Activated T-helper 1 cell treated with anti-CD3 and anti-CD28 coated beads, Interleukin-12 subunit alpha, Interleukin-12 subunit beta, Interleukin-2, Interleukin-4 antibody, amounts not matched to agents 30 ng/mL and 10 ng/mL and 1 ng/mL, durations not matched to agents 14 hours and 24 hours and 36 hours (primary cell): ENCODE measurements around the gene BMP8A. TPM values are rescaled to one million over a fixed set of nuclear protein-coding genes. Genes with fewer than 3 reads are reported as not detected.
"Not testable (repeated sequence)": the region's sequence is repeated elsewhere in the genome, so short reads cannot be mapped to it uniquely, and the experiment has no call there.

Source experiments
- DNase-seq: peaks from one replicate; pipeline ENCODE4 v3.0.0; 2021; ENCODE audit warnings: low spot score
- H3K27ac Mint-ChIP-seq: one replicate; pipeline ENCODE4 v1.8.0; 2021; ENCODE audit warnings: mild to moderate bottlenecking, mixed read lengths
- H3K27me3 Mint-ChIP-seq: one replicate; pipeline ENCODE4 v1.8.0; 2022; ENCODE audit warnings: mild to moderate bottlenecking, moderate library complexity, mixed read lengths; ENCODE audit not compliant: insufficient read depth
- H3K36me3 Mint-ChIP-seq: one replicate; pipeline ENCODE4 v1.8.0; 2021; ENCODE audit warnings: low read depth, mixed read lengths
- H3K4me1 Mint-ChIP-seq: one replicate; pipeline ENCODE4 v1.8.0; 2021; ENCODE audit warnings: low read depth, mixed read lengths
- H3K4me3 Mint-ChIP-seq: one replicate; pipeline ENCODE4 v1.8.0; 2021; ENCODE audit warnings: mild to moderate bottlenecking, moderate library complexity, mixed read lengths
- H3K9me3 Mint-ChIP-seq: one replicate; pipeline ENCODE4 v1.8.0; 2021; ENCODE audit warnings: mixed read lengths
- intact Hi-C: fragments of 100-400 bp; cut with micrococcal nuclease; formaldehyde crosslinking; loops from one replicate; pipeline ENCODE4 v1.15.1; 2024
- total RNA-seq: library from RNA; stranded (reverse); gene quantifications from 2 replicates; pipeline ENCODE4 v1.2.3, GENCODE V29; 2022

The BMP8A gene, protein sequence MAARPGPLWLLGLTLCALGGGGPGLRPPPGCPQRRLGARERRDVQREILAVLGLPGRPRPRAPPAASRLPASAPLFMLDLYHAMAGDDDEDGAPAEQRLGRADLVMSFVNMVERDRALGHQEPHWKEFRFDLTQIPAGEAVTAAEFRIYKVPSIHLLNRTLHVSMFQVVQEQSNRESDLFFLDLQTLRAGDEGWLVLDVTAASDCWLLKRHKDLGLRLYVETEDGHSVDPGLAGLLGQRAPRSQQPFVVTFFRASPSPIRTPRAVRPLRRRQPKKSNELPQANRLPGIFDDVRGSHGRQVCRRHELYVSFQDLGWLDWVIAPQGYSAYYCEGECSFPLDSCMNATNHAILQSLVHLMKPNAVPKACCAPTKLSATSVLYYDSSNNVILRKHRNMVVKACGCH
- total RNA-seq: not detected in 2 replicates

GRCh38 chr1:39491146-39491921, at the start of gene BMP8A:
TSS of gene BMP8A (plus strand) at chr1:39491636. CDS start at chr1:39491992, 356 bp downstream.
- intact Hi-C loops: loop anchor here (1.0 to 10.0 kb wide), 4 partner anchors 46 to 619 kb away; partner anchors contain the start of genes BMP8B and MYCBP
- Mint-ChIP-seq H3K27me3 (peaks cover 30% of the 10 kb centered on the region), H3K36me3 (peaks cover 5% of the 10 kb centered on the region), H3K4me1 (peaks cover 11% of the 10 kb centered on the region), H3K4me3 (peak within 1 kb of the TSS; percentile 75), H3K9me3 (no peaks in the 10 kb centered on the region), H3K27ac (no peak within 1 kb of the TSS)
- DNase-seq: peak; percentile 69

- H3K4me3 Mint-ChIP-seq: no peak overlapping the region
- H3K27ac Mint-ChIP-seq: no peak overlapping the region
- intact Hi-C loops: no loop called here
- no peaks in the 10 kb centered on the region for H3K9me3 Mint-ChIP-seq
- H3K36me3 Mint-ChIP-seq: peaks cover 47% of the 10 kb centered on the region
- no peak for DNase-seq
- H3K4me1 Mint-ChIP-seq: no peaks in the 10 kb centered on the region
- H3K27me3 Mint-ChIP-seq: no peaks in the 10 kb centered on the region
Measured at GRCh38 chr1:39441797-39442196, 49.6 kb upstream of the BMP8A start.

DNA sequence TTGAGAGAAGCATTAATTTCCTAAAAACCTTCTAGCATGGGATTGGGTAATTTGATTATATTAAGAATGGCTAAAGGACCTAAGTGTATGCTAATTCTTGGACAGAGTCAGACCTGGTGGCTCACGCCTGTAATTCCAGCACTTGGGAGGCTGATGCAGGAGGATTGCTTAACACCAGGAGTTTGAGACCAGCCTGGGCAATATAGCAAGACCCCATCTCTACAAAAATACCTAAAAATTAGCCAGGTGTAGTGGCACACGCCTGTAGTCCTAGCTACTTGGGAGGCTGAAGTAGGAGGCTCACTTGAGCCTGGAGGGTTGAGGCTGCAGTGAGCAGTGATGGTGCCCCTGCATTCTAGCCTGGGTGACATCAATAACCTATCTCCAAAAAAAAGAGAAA, 45.9 kb upstream of the BMP8A start:
- Mint-ChIP-seq H3K27ac (no peak overlapping the region), H3K9me3 (no peaks in the 10 kb centered on the region), H3K36me3 (peaks cover 49% of the 10 kb centered on the region), H3K4me3 (no peak overlapping the region), H3K27me3 (no peaks in the 10 kb centered on the region), H3K4me1 (no peaks in the 10 kb centered on the region)
- intact Hi-C loops: no loop called here
- no peak for DNase-seq

DNA sequence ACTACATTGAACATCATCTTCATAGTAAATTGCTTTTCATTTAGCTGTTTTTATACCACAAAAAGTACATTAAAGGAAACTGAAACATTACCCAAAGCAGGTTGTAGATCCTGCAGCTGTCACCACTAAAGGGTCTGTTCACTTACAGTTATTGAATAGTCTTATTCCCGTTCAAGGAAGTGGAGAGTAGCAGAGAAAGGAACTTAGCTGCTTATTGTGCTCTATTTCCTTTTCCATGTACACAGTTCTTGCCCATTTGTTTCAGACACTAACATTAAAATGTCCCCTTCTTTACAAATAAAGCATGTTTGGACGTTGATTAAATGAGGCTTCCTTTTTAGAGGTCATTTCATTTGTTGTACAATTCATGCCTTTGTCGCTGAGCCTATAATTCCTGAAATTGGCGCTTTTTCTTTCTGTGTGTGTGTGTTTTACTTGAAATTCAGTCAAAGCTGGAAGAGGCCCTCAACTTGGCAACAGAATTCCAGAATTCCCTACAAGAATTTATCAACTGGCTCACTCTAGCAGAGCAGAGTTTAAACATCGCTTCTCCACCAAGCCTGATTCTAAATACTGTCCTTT, 44.4 kb upstream of the BMP8A start:
- Mint-ChIP-seq H3K36me3 (peaks cover 52% of the 10 kb centered on the region), H3K9me3 (no peaks in the 10 kb centered on the region), H3K27ac (no peak overlapping the region)

GRCh38 chr1:39450041-39450440, 41.4 kb upstream of the BMP8A start:
- H3K4me1 Mint-ChIP-seq, H3K4me3 Mint-ChIP-seq, DNase-seq, H3K9me3 Mint-ChIP-seq, H3K27ac Mint-ChIP-seq, H3K27me3 Mint-ChIP-seq, intact Hi-C loops: not testable (repeated sequence)
- peaks cover 53% of the 10 kb centered on the region for H3K36me3 Mint-ChIP-seq

More for the DNA sequence above, 44.4 kb upstream of the BMP8A start:
- no peaks in the 10 kb centered on the region for H3K27me3 Mint-ChIP-seq
- no peak for DNase-seq
- intact Hi-C loops: no loop called here
- H3K4me3 Mint-ChIP-seq: no peak overlapping the region
- H3K4me1 Mint-ChIP-seq: peaks cover 5% of the 10 kb centered on the region

DNA sequence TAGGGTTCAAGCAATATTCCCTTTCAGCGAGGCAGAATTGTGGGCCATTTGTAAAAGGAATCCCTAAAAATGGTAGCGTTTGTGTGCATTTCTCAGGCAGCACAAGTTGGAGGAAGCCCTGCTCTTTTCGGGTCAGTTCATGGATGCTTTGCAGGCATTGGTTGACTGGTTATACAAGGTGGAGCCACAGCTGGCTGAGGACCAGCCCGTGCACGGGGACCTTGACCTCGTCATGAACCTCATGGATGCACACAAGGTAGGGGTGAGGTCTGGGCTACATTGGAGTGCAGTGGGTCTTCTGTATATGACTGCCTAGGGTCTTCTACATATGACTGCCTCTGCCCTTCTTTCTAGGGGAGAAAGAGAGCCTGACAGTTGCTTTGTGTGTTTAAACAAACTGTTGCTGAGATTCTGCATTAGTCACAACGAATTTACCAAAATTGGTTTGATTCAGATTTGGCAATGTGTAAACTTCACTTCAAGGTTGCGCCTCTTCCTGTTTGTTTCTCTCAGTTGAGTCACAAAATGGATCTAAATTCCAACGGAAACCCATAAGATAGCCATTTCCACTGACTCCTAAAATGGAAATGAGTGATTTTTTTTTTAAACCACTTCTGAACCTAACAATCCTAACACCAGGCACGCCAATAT, 40.4 kb upstream of the BMP8A start:
- H3K36me3 Mint-ChIP-seq: peaks cover 55% of the 10 kb centered on the region
- DNase-seq: no peak
- H3K27me3 Mint-ChIP-seq: no peaks in the 10 kb centered on the region
- H3K9me3 Mint-ChIP-seq: no peaks in the 10 kb centered on the region
- H3K4me1 Mint-ChIP-seq: peaks cover 5% of the 10 kb centered on the region
- H3K4me3 Mint-ChIP-seq: no peak overlapping the region
- H3K27ac Mint-ChIP-seq: no peak overlapping the region
- intact Hi-C loops: no loop called here

DNA sequence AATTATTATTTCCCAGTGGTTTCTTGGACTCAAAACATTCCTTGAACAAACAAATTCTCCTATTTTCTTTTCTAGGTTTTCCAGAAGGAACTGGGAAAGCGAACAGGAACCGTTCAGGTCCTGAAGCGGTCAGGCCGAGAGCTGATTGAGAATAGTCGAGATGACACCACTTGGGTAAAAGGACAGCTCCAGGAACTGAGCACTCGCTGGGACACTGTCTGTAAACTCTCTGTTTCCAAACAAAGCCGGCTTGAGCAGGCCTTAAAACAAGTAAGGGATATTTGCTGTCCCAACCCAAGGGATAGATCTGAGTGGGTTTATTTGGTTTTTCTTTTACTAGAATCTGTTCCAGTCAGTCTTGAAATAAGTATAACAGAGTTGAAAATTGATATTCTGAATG, 39.4 kb upstream of the BMP8A start:
- intact Hi-C loops: no loop called here
- Mint-ChIP-seq H3K4me1 (peaks cover 5% of the 10 kb centered on the region), H3K9me3 (no peaks in the 10 kb centered on the region), H3K27ac (no peak overlapping the region), H3K36me3 (peaks cover 61% of the 10 kb centered on the region), H3K27me3 (no peaks in the 10 kb centered on the region), H3K4me3 (no peak overlapping the region)
- DNase-seq: no peak

GRCh38 chr1:39452540-39452939, 38.9 kb upstream of the BMP8A start:
- Mint-ChIP-seq H3K9me3 (no peaks in the 10 kb centered on the region), H3K36me3 (peaks cover 61% of the 10 kb centered on the region), H3K4me3 (no peak overlapping the region), H3K27me3 (no peaks in the 10 kb centered on the region), H3K27ac (peak overlapping the region; percentile 44), H3K4me1 (peaks cover 5% of the 10 kb centered on the region)
- intact Hi-C loops: no loop called here
- peak; percentile 6 for DNase-seq

GRCh38 chr1:39453603-39454002, 37.8 kb upstream of the BMP8A start:
- no peak for DNase-seq
- peaks cover 5% of the 10 kb centered on the region for H3K4me1 Mint-ChIP-seq
- no peak overlapping the region for H3K4me3 Mint-ChIP-seq
- intact Hi-C loops: no loop called here
- no peaks in the 10 kb centered on the region for H3K9me3 Mint-ChIP-seq
- no peaks in the 10 kb centered on the region for H3K27me3 Mint-ChIP-seq
- H3K27ac Mint-ChIP-seq: no peak overlapping the region
- H3K36me3 Mint-ChIP-seq: peaks cover 62% of the 10 kb centered on the region

DNA sequence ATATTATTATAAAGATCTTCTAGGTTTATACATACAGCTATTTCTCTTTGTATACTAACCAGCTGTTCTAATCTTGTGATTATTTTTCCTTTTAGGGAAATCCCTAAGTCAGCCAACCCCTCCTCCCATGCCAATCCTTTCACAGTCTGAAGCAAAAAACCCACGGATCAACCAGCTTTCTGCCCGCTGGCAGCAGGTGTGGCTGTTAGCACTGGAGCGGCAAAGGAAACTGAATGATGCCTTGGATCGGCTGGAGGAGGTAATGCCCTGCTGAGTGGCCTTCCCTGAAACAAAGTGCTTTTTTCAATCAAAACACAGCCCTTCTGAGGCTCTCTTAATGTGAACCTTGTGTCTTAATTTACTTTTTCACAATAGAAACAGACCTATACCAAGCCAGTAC, 32.4 kb upstream of the BMP8A start:
- no peak overlapping the region for H3K4me3 Mint-ChIP-seq
- intact Hi-C loops: no loop called here
- no peak overlapping the region for H3K27ac Mint-ChIP-seq
- peaks cover 68% of the 10 kb centered on the region for H3K36me3 Mint-ChIP-seq
- no peaks in the 10 kb centered on the region for H3K27me3 Mint-ChIP-seq
- no peaks in the 10 kb centered on the region for H3K9me3 Mint-ChIP-seq
- no peak for DNase-seq
- H3K4me1 Mint-ChIP-seq: no peaks in the 10 kb centered on the region

GRCh38 chr1:39462074-39462473, 29.4 kb upstream of the BMP8A start:
- no peaks in the 10 kb centered on the region for H3K9me3 Mint-ChIP-seq
- H3K27me3 Mint-ChIP-seq: no peaks in the 10 kb centered on the region
- H3K27ac Mint-ChIP-seq: no peak overlapping the region
- no peaks in the 10 kb centered on the region for H3K4me1 Mint-ChIP-seq
- H3K4me3 Mint-ChIP-seq: no peak overlapping the region
- intact Hi-C loops: no loop called here
- DNase-seq: no peak
- peaks cover 58% of the 10 kb centered on the region for H3K36me3 Mint-ChIP-seq

DNA sequence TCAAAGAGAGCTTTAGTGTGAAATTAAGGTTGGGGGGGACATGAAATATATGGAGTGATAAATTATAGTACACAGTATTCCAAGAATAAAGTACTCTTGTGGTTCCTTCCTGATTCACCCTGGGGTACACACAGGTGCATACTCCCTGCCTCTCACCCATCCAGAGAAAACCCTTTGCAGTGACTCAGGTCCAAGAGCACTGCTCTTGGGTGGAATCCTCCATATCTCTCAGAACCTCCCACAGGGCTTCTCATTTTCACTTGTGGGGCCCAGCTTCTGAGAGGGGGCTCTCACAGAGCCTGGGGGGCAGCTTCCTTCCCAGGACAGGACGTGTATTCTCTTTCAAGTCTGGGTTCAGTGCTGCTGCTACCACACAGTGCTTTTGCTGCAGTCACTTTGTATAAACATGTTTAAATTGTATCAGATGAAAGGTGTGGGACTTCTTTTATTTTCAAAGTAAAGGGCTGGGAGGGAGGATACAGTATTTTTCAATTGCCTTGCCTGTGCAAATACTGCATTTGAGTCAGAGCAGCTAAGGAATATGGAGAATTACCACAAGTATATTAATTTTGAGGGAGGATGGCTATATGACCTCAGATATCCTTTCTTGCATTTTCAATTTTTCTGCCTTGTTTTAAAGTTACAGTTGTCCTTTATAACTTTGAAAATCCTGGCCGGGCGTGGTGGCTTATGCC, 24.9 kb upstream of the BMP8A start:
- H3K36me3 Mint-ChIP-seq: peaks cover 38% of the 10 kb centered on the region

More for the DNA sequence above, 24.9 kb upstream of the BMP8A start:
- H3K4me1 Mint-ChIP-seq: no peaks in the 10 kb centered on the region
- H3K4me3 Mint-ChIP-seq: no peak overlapping the region
- H3K27me3 Mint-ChIP-seq: no peaks in the 10 kb centered on the region
- DNase-seq: no peak
- intact Hi-C loops: no loop called here
- H3K9me3 Mint-ChIP-seq: no peaks in the 10 kb centered on the region
- no peak overlapping the region for H3K27ac Mint-ChIP-seq
